ENCODE measurements around the gene TRIM64.
"Not testable (repeated sequence)": the region's sequence is repeated elsewhere in the genome, so short reads cannot be mapped to it uniquely, and the experiment has no call there.

TRIM64 gene, protein sequence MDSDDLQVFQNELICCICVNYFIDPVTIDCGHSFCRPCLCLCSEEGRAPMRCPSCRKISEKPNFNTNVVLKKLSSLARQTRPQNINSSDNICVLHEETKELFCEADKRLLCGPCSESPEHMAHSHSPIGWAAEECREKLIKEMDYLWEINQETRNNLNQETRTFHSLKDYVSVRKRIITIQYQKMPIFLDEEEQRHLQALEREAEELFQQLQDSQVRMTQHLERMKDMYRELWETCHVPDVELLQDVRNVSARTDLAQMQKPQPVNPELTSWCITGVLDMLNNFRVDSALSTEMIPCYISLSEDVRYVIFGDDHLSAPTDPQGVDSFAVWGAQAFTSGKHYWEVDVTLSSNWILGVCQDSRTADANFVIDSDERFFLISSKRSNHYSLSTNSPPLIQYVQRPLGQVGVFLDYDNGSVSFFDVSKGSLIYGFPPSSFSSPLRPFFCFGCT

DNA sequence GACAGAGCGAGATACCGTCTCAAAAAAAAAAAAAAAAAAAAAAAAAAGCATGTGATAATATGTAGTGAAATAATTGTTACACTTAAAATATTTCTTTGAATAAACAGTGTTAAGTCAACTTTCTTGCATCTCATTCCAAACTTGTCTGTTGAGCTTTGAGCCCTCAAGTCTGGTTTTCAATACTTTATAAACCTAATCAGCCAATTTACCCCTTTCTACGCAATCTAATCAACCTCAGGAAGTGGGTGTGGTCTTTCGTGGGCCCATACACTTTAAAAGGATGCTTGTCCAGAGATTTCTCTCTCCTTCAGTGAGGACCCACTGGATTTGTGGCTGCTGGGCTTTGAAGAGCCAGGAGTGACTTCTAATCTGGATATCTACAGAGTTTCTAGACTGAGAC, at the start of gene TRIM64:
TSS of gene TRIM64 (plus strand) at position 301 of the 400 bp plus-strand sequence. CDS start 2,467 bp downstream, outside the sequence.
- H3F3A ChIP-seq (ENCODE audit: insufficient read depth, low read length); H3K9me2 ChIP-seq (ENCODE audit: low read depth, low read length); H3K79me2 ChIP-seq (ENCODE audit: insufficient read depth, low read length); H3K4me3 ChIP-seq (ENCODE audit: low read depth, low read length, poor library complexity, severe bottlenecking); H3K27me3 ChIP-seq (ENCODE audit: insufficient read depth, low read length); H3K36me3 ChIP-seq (ENCODE audit: insufficient read depth, low read length); H3K4me2 ChIP-seq (ENCODE audit: low read length); H3K9me3 ChIP-seq (ENCODE audit: low read length); H4K20me1 ChIP-seq (ENCODE audit: insufficient read depth, low read length); H3K4me1 ChIP-seq (ENCODE audit: insufficient read depth, low read length, severe bottlenecking); H3K27ac ChIP-seq (ENCODE audit: low read depth, low read length, poor library complexity, severe bottlenecking); H2AFZ ChIP-seq (ENCODE audit: low read length); H3K9ac ChIP-seq (ENCODE audit: low read length): not testable (repeated sequence)

GRCh38 chr11:89922195-89922660, 43.6 kb upstream of the TRIM64 start, which contains the start of gene TRIM49D1:
Gene TRIM49D1 (minus strand): TSS chr11:89922245. CDS start chr11:89917710, 4,535 bp downstream.
- Histone ChIP-seq H3K9ac (ENCODE audit: low read length) (no peak within 1 kb of the TSS), H3F3A (ENCODE audit: insufficient read depth, low read length) (no peaks in the 10 kb centered on the region), H3K36me3 (ENCODE audit: insufficient read depth, low read length) (no peaks in the 10 kb centered on the region), H2AFZ (ENCODE audit: low read length) (no peak within 1 kb of the TSS), H4K20me1 (ENCODE audit: insufficient read depth, low read length) (no peaks in the 10 kb centered on the region), H3K27ac (ENCODE audit: low read depth, low read length, poor library complexity, severe bottlenecking) (no peak within 1 kb of the TSS), H3K9me2 (ENCODE audit: low read depth, low read length) (no peaks in the 10 kb centered on the region), H3K9me3 (ENCODE audit: low read length) (no peaks in the 10 kb centered on the region), H3K27me3 (ENCODE audit: insufficient read depth, low read length) (no peaks in the 10 kb centered on the region), H3K4me2 (ENCODE audit: low read length) (no peak within 1 kb of the TSS), H3K4me1 (ENCODE audit: insufficient read depth, low read length, severe bottlenecking) (no peaks in the 10 kb centered on the region), H3K79me2 (ENCODE audit: insufficient read depth, low read length) (no peaks in the 10 kb centered on the region), H3K4me3 (ENCODE audit: low read depth, low read length, poor library complexity, severe bottlenecking) (no peak within 1 kb of the TSS)
- TF ChIP-seq, protein P1, sequence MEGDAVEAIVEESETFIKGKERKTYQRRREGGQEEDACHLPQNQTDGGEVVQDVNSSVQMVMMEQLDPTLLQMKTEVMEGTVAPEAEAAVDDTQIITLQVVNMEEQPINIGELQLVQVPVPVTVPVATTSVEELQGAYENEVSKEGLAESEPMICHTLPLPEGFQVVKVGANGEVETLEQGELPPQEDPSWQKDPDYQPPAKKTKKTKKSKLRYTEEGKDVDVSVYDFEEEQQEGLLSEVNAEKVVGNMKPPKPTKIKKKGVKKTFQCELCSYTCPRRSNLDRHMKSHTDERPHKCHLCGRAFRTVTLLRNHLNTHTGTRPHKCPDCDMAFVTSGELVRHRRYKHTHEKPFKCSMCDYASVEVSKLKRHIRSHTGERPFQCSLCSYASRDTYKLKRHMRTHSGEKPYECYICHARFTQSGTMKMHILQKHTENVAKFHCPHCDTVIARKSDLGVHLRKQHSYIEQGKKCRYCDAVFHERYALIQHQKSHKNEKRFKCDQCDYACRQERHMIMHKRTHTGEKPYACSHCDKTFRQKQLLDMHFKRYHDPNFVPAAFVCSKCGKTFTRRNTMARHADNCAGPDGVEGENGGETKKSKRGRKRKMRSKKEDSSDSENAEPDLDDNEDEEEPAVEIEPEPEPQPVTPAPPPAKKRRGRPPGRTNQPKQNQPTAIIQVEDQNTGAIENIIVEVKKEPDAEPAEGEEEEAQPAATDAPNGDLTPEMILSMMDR (IDR thresholded peaks at IDR 0.05; ENCODE audit: low read length) = no peak
- TF ChIP-seq EZH2 (IDR thresholded peaks at IDR 0.05; ENCODE audit: borderline replicate concordance, low read length) = no peak

DNA sequence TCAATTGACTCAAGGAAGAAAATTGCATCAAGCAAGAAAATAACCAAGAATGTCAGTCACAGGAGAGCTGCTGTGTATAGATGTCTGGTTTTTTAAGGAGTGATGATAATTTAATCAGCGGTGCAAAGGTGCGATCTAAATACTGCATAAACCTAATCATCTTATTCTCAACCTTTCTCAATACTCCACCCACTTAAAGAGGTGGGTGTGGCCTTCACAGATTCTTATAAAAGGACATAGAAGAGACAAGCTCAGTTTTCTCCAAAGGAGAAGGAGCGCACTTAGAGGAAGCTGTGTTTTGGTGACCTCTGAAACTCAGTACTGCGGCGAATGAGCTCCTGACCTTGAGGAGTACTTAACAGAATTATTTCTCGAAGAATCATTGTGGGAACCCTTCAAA, 42.1 kb upstream of the TRIM64 start, which contains the start of gene TRIM49D2:
TSS of gene TRIM49D2 (plus strand) at position 301 of the 400 bp plus-strand sequence. CDS start 2,698 bp downstream, outside the sequence.
- not testable (repeated sequence) for H3K27ac ChIP-seq (ENCODE audit: low read depth, low read length, poor library complexity, severe bottlenecking); H3K36me3 ChIP-seq (ENCODE audit: insufficient read depth, low read length); H3F3A ChIP-seq (ENCODE audit: insufficient read depth, low read length); H3K9me3 ChIP-seq (ENCODE audit: low read length); H3K27me3 ChIP-seq (ENCODE audit: insufficient read depth, low read length); H2AFZ ChIP-seq (ENCODE audit: low read length); H3K4me1 ChIP-seq (ENCODE audit: insufficient read depth, low read length, severe bottlenecking); H3K9me2 ChIP-seq (ENCODE audit: low read depth, low read length); H4K20me1 ChIP-seq (ENCODE audit: insufficient read depth, low read length); H3K79me2 ChIP-seq (ENCODE audit: insufficient read depth, low read length); H3K4me2 ChIP-seq (ENCODE audit: low read length); H3K4me3 ChIP-seq (ENCODE audit: low read depth, low read length, poor library complexity, severe bottlenecking); H3K9ac ChIP-seq (ENCODE audit: low read length)

GRCh38 chr11:89960833-89961232, 5.0 kb upstream of the TRIM64 start:
- not testable (repeated sequence) for H3F3A ChIP-seq (ENCODE audit: insufficient read depth, low read length); H3K27ac ChIP-seq (ENCODE audit: low read depth, low read length, poor library complexity, severe bottlenecking); H3K27me3 ChIP-seq (ENCODE audit: insufficient read depth, low read length); H3K9me3 ChIP-seq (ENCODE audit: low read length); H3K4me1 ChIP-seq (ENCODE audit: insufficient read depth, low read length, severe bottlenecking); H3K9me2 ChIP-seq (ENCODE audit: low read depth, low read length); H4K20me1 ChIP-seq (ENCODE audit: insufficient read depth, low read length); H3K4me2 ChIP-seq (ENCODE audit: low read length); H3K9ac ChIP-seq (ENCODE audit: low read length); H3K79me2 ChIP-seq (ENCODE audit: insufficient read depth, low read length); H3K4me3 ChIP-seq (ENCODE audit: low read depth, low read length, poor library complexity, severe bottlenecking); H3K36me3 ChIP-seq (ENCODE audit: insufficient read depth, low read length); H2AFZ ChIP-seq (ENCODE audit: low read length)

Data from OCI-LY1 (cell line).